ENCODE measurements around the gene STK17A. TPM values are rescaled to one million over a fixed set of nuclear protein-coding genes. Genes with fewer than 3 reads are reported as not detected.

The STK17A gene
- total RNA-seq, 1 donor from 2014 or later = 16.7 TPM

GRCh38 chr7:43557831-43558495, 24.9 kb upstream of the STK17A start:
- H3K9me3 ChIP-seq = no peaks in the 10 kb centered on the region
- H3K27ac ChIP-seq = no peak overlapping the region
- DNase-seq (ENCODE audit: extremely low spot score in 2 of 2) = no peak
- no peaks in the 10 kb centered on the region for H3K4me1 ChIP-seq
- no peak for TF ChIP-seq POLR2AphosphoS5 (IDR thresholded peaks at IDR 0.05; ENCODE audit: insufficient read depth in 1 of 2, low read depth in 1 of 2)
- TF ChIP-seq POLR2A (IDR thresholded peaks at IDR 0.05) = no peak
- TF ChIP-seq, protein P1, sequence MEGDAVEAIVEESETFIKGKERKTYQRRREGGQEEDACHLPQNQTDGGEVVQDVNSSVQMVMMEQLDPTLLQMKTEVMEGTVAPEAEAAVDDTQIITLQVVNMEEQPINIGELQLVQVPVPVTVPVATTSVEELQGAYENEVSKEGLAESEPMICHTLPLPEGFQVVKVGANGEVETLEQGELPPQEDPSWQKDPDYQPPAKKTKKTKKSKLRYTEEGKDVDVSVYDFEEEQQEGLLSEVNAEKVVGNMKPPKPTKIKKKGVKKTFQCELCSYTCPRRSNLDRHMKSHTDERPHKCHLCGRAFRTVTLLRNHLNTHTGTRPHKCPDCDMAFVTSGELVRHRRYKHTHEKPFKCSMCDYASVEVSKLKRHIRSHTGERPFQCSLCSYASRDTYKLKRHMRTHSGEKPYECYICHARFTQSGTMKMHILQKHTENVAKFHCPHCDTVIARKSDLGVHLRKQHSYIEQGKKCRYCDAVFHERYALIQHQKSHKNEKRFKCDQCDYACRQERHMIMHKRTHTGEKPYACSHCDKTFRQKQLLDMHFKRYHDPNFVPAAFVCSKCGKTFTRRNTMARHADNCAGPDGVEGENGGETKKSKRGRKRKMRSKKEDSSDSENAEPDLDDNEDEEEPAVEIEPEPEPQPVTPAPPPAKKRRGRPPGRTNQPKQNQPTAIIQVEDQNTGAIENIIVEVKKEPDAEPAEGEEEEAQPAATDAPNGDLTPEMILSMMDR (IDR thresholded peaks at IDR 0.05) = no peak
- no peaks in the 10 kb centered on the region for H3K36me3 ChIP-seq
- intact Hi-C loops (cut with DNase I) = no loop called here
- H3K4me3 ChIP-seq = no peak overlapping the region
- no peaks in the 10 kb centered on the region for H3K27me3 ChIP-seq

DNA sequence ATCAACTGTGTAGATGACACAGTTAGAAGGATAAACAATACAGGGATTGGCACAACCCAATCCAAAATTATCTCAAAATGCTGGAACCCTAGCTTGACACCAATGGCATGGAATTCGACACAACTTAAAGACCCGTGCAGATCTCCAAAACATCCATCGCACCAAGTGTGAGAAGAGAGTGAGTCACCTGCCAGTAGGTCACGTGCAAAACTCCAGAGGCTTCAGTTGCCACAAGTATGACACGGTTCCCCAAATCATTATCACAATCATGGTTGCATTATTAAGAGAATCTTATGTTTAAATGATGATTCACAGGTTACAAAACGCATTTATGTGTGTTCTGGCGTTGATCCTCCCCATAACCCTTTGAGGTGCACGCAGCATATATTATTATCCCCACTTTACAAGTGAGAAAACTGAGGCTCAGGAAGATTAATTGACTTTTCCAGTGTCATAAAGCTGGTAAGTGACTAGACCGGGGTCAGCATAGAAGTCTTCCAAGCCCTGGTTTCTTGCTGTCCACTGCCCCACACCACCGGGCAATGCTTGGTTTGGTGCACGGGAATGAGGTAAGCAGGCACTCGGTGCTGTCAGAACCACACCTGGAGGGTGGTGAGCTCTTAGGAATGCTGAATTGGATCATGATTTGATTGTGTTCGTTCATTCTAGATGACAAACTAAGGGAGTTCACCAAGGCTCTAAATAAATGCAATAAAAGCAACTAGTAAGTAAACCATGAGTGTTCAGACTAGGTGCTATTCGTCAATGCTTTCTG, 23.6 kb upstream of the STK17A start:
- Histone ChIP-seq H3K9me3 (no peaks in the 10 kb centered on the region), H3K27ac (no peak overlapping the region), H3K27me3 (no peaks in the 10 kb centered on the region), H3K36me3 (no peaks in the 10 kb centered on the region), H3K4me3 (no peak overlapping the region), H3K4me1 (no peaks in the 10 kb centered on the region)
- TF ChIP-seq POLR2A (IDR thresholded peaks at IDR 0.05) = no peak
- TF ChIP-seq, protein P1 (IDR thresholded peaks at IDR 0.05) = no peak
- no peak for DNase-seq (ENCODE audit: extremely low spot score in 2 of 2)
- intact Hi-C loops (cut with DNase I) = no loop called here

GRCh38 chr7:43559946-43560335, 23.0 kb upstream of the STK17A start:
- Histone ChIP-seq H3K27me3 (no peaks in the 10 kb centered on the region), H3K27ac (no peak overlapping the region), H3K9me3 (no peaks in the 10 kb centered on the region), H3K36me3 (no peaks in the 10 kb centered on the region), H3K4me3 (no peak overlapping the region), H3K4me1 (no peaks in the 10 kb centered on the region)
- TF ChIP-seq POLR2AphosphoS5 (IDR thresholded peaks at IDR 0.05; ENCODE audit: insufficient read depth in 1 of 2, low read depth in 1 of 2) (no peak), POLR2A (IDR thresholded peaks at IDR 0.05) (no peak)
- TF ChIP-seq, protein P1 (IDR thresholded peaks at IDR 0.05) = no peak
- no peak for DNase-seq (ENCODE audit: extremely low spot score in 2 of 2)
- intact Hi-C loops (cut with DNase I) = no loop called here

DNA sequence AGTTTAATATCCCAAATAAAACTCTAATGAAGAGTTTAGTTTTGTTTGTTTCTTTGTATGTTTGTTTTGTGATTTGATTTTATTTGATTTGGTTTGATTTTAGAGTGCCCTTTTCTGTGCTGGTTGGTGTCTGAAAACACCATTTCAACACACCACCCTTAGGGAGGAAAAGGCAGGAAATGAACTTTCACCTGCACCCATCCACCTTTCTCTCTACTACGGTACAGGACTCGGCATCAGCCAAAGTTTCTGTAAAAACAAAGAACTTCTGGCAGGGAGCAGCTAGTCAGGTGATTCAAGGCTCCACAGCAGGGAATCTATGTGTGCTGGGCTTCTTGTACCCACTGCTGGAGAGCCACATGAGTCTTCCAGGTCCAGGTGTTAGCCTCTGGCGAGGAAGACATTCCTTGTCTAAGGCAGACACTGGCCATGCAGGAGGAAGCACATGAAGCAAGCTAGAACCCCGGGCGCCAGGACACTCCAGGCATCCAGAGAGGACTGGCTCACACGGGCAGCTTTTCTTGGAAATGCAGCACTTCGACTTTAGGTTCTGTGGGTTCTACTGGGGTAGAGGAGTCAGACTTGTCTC, 22.1 kb upstream of the STK17A start:
- intact Hi-C loops (cut with DNase I) = no loop called here
- no peaks in the 10 kb centered on the region for H3K4me1 ChIP-seq
- no peaks in the 10 kb centered on the region for H3K36me3 ChIP-seq
- no peaks in the 10 kb centered on the region for H3K9me3 ChIP-seq
- H3K4me3 ChIP-seq = no peak overlapping the region
- no peak for DNase-seq (ENCODE audit: extremely low spot score in 2 of 2)
- no peaks in the 10 kb centered on the region for H3K27me3 ChIP-seq
- no peak overlapping the region for H3K27ac ChIP-seq
- TF ChIP-seq POLR2AphosphoS5 (IDR thresholded peaks at IDR 0.05; ENCODE audit: insufficient read depth in 1 of 2, low read depth in 1 of 2) (no peak), POLR2A (IDR thresholded peaks at IDR 0.05) (no peak)
- TF ChIP-seq, protein P1 (IDR thresholded peaks at IDR 0.05) = no peak

GRCh38 chr7:43562383-43562782, 20.5 kb upstream of the STK17A start:
- DNase-seq (ENCODE audit: extremely low spot score in 2 of 2) = no peak
- Histone ChIP-seq H3K27ac (no peak overlapping the region), H3K27me3 (no peaks in the 10 kb centered on the region), H3K4me3 (no peak overlapping the region), H3K9me3 (no peaks in the 10 kb centered on the region), H3K4me1 (no peaks in the 10 kb centered on the region), H3K36me3 (no peaks in the 10 kb centered on the region)
- intact Hi-C loops (cut with DNase I) = no loop called here
- TF ChIP-seq POLR2A (IDR thresholded peaks at IDR 0.05) = no peak
- TF ChIP-seq, protein P1 (IDR thresholded peaks at IDR 0.05) = no peak
